Fibroblast of skin of right biceps (primary cell): ENCODE results near the gene PRICKLE4.

Source experiments
- DNase-seq: peaks from one replicate; pipeline ENCODE4 v3.0.0-alpha.2; 2013

Gene PRICKLE4

GRCh38 chr6:41780551-41781365 lies at the start of gene PRICKLE4:
Gene PRICKLE4, plus strand, starts transcription at chr6:41780782. Its CDS starts 2,692 bp downstream, at chr6:41783474.
- DNase-seq, result no peak

DNA sequence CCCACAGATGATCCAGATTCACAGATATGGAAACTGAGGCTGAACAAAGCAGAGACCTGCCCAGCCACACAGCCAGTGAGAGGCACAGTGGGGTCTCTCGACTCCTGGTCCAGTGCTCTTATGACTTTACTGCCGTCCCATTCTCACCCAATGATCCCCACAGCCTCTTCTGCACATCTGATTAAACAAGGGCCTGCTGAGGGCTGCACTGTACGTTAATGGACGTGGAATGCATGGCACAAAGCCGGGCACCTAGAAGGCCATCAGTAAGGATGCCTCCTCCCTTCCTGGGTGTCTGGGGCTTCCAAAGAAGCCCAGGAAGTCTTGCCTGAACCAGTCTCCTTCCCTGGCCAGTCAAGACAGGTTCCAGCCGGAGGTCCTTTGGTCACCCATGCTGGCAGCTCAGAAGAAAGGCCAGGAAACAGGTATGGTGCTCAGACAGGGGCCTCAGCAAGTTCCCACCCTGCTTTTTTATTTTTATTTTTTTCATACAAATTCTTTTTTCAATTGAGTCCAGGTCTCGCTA lies 49.0 kb upstream of the PRICKLE4 start:
- no peak for DNase-seq

GRCh38 chr6:41732149-41732548 lies 48.4 kb upstream of the PRICKLE4 start:
- DNase-seq, result no peak

GRCh38 chr6:41732591-41733359 lies 47.8 kb upstream of the PRICKLE4 start:
- DNase-seq, result no peak

GRCh38 chr6:41733360-41733706 lies 47.2 kb upstream of the PRICKLE4 start:
- no peak for DNase-seq

- DNase-seq, result peak; percentile 54
Observed at GRCh38 chr6:41733707-41734665, 46.6 kb upstream of the PRICKLE4 start.

DNA sequence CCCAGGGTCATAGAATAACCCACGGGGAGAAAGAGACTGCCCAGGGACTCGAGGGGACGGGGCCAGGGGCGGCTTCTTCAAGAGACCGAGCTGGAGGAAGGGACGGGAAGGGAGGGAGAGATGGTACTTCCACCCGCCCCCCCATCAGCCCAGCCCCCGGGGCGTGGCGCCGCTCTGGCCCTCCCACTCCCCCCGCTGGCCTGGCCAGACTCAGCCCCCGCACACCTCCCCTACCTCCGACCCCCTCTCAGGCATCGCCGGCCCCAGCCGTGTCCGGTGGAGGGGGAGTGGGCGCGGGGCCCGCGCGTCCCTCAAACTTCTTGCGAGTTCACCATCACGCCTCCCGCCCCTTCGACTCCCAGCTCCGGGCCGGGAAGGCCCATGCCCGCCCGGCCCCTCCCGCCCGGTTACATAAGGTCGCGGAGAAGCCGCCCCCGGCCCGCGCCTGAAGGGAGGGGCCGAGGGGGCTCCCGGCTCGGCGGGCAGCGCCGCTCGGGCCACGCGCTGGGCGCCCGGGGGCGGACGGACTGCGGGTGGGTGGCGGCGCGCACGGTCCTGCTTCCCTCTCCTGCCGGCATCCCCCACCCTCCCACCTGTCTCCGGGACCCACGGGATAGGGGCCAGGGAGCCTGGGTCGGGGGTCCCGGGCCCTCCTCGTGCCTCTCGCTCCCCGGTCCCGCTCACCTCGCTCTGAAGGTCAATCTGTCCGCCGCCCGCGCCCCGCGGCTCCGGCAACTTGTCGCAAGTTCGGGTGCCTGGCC lies 45.7 kb upstream of the PRICKLE4 start:
- peak; percentile 66 for DNase-seq

GRCh38 chr6:41735427-41736185 lies 45.0 kb upstream of the PRICKLE4 start, which contains the start of gene TFEB:
Gene TFEB, minus strand, starts transcription at chr6:41735608. Its CDS starts 44,395 bp downstream, at chr6:41691213.
- peak; percentile 86 for DNase-seq

GRCh38 chr6:41736186-41736733 lies 44.3 kb upstream of the PRICKLE4 start:
- no peak for DNase-seq

DNA sequence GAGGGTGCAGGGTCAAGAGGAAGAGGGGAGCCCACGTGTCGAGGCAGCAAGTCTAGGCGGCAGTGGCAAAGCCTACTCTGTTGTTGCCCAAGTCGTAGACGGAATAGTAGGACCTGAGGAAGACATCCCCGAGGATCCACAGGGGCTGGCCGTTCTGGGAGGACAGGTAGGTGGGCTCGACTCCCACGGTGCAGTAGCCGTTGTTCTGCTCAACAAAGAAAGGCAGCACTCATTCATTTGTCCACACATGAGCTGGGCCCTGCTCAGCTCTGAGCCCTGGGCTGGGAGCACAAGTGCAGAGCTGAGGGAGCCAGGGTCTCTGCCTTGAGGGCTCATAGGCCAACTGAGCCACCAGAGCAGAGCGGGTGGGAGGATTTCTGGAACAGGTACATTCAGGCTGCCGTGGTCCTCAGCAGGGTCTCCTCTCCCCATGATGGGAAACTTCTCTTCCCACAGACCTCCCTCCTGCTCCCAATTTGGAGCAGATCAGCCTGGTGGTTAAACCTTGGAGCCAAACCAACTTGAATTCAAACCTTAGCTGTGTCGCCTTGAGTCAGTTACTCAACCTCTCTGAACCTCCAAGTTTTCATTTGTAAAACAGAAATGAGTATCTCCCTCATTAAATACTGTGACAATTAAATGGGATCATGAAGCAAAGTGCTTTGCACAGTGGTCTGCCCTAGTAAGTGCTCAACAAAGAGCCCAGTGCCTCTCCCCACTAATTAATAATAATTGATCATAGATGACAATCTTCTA lies 43.6 kb upstream of the PRICKLE4 start:
- no peak for DNase-seq

GRCh38 chr6:41737591-41738130 lies 42.9 kb upstream of the PRICKLE4 start:
- DNase-seq, result no peak

DNA sequence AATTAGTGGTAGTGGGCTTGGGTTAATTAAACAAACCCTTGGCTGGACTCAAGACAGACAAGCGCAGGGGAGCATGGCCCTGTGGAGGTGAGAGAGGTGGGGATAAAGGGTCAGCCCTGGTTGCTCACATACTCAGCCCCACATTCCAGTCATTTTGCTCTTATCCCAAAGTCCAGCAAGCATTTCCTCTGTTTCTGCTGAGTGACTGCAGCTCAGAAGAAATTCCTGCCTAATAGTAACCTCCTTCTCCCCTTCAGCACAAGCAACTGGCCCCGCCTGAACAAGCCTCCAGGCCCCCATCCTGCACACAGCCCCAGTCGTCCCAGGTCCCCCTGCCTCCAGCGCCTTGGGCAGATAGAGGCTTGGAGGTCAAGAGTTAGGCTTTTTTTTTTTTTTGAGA lies 41.5 kb upstream of the PRICKLE4 start:
- no peak for DNase-seq

GRCh38 chr6:41740366-41741162 lies 40.0 kb upstream of the PRICKLE4 start:
- DNase-seq, result no peak

GRCh38 chr6:41741625-41742490 lies 38.7 kb upstream of the PRICKLE4 start:
- DNase-seq, result no peak

DNA sequence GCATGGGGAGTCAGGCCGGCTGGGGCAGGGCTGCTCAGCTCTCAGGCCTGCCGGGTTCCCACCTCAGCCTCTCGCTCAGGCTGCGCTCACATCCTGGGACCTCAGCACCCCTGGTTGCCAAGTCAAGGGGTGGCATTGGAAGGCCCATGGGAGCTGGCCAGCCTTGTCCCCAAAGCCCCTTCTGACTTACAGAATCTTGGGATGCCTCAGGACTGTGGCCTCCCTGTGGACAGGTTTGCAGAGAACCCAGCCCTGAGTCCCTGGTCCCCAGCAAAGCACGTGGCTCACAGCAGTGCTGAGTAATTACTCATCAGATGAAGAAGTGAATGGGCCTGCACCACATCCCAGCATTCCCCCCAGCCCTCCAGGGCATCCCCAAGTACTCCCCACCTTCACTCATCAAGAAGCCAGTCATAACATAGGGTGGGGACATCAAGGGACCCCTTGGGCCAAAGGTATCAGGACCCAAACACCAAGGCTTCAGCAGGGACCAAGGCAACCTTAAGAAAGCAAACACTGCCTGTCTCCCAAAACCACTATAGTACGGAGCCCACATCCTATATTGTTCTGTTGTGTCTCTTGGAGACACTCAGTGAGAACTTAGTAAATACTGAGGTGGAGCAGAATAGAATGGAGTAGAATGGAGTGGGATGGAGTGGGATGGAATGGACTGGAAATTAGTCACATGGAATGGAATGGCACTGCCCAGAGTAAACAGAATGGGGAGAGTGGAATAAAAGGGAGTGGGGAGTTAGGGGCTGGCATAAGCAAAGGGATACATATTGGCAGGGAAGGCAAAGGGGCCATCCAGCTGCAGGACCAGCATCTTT lies 37.0 kb upstream of the PRICKLE4 start:
- DNase-seq, result no peak

DNA sequence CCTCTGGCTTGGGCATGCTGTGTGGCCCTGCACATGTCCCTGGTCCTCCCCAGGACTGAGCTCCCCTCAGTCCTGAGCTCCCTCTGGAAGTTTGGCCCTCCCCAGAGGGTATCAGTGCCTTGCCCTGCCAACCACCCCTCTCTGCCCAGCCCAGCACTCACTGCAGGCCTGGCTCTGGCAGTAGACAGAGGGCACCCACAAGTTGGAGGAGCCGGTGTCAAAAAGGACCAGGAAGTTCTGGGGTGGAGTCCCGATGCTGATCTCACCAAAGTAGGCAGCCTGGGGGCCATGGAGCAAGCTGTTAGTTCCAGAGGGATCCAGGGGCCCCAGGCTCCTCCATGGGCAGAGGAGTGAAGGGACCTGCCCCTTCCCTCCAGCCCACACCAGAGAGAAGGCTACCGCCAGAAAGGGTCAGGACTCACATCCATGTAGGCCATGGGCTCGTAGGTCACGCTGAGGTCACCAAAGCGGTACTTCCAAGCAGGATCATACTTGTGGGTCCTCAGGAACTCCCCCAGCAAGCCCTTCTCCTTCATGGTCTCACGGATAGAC lies 36.3 kb upstream of the PRICKLE4 start:
- DNase-seq, result no peak

GRCh38 chr6:41746107-41746506 lies 34.5 kb upstream of the PRICKLE4 start:
- no peak for DNase-seq
